ENCODE results near the gene VGLL4.

Gene VGLL4

DNA sequence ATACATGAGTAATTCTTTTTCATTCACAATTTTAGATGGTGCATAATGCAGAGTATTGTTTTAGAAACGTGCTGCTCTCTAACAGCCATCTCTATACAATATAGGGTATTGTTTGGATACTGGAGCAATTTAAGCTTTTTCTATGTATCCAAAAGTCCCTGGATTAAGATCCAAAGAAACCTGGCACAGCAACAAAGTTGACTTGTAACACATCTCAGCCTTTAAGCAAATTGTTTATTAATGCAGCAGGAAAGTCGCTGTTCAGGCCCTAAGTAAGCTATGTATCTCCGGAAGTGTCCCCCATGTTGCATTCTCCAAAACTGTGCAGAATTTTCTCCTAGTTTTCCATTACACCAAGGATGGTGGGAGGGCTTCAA is 7.3 kb downstream of the VGLL4 start:
- H3K27ac ChIP-seq (ENCODE audit: low read depth, low read length): no peak overlapping the region

DNA sequence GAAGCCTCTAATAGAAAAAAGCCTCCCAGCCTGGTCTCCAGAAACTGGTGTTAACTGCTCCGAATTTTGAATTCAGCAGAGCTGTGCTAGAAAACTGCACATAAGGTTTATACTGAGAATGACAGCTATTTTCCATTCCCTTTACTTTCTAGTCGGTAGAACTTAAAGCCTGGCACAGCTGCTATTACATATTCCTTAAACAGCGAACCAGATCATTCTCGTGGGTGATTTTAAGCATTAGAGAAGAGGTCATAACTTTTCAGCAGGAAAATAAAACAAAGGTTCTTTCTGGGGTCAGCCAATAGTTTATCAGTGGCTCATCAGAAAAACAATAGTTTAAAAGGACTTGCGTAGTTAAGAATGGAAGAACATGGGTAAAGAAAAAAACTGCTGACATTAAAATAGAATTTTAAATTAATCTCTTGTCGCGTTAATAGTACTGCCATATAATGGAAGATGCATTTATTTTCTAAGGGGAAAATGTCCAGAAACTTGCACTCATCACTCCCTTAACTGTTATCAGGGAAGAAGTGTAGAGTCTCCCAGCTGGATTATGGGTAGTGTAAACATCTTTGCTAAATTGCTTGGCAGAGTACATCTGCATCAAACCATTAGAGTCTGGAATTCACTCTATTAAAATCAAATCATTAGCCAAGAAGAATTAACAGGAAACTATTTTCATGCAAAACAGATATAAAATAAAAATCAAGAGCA is 7.9 kb downstream of the VGLL4 start:
- Histone ChIP-seq H2BK15ac (replicated peaks; ENCODE audit: low read depth) (no peak overlapping the region), H3K4me1 (ENCODE audit: control insufficient read depth, low read depth, low read length) (peaks cover 18% of the 10 kb centered on the region), H3K27me3 (ENCODE audit: insufficient read depth, low read length, poor library complexity) (no peaks in the 10 kb centered on the region), H2AK5ac (ENCODE audit: low read length) (no peak overlapping the region), H3K18ac (ENCODE audit: low read length) (no peak overlapping the region), H3K9ac (ENCODE audit: low read length) (no peak overlapping the region), H3K27ac (ENCODE audit: low read depth, low read length) (no peak overlapping the region), H3K79me1 (ENCODE audit: low read length) (peaks cover 37% of the 10 kb centered on the region), H3K23ac (ENCODE audit: low read length) (no peak overlapping the region), H3K4me3 (ENCODE audit: low read length) (no peak overlapping the region), H3K79me2 (ENCODE audit: control insufficient read depth, insufficient read depth, low read length) (peaks cover 86% of the 10 kb centered on the region), H3K4ac (ENCODE audit: low read depth, low read length) (no peak overlapping the region), H4K5ac (ENCODE audit: low read length) (no peak overlapping the region), H2BK5ac (ENCODE audit: low read length) (no peak overlapping the region), H3K4me2 (ENCODE audit: low read length) (no peak overlapping the region), H4K8ac (ENCODE audit: low read depth, low read length) (no peak overlapping the region), H3K56ac (ENCODE audit: low read length) (no peak overlapping the region), H3K36me3 (ENCODE audit: control insufficient read depth, insufficient read depth, low read length) (no peaks in the 10 kb centered on the region), H2BK120ac (ENCODE audit: low read depth, low read length) (no peak overlapping the region)
- no CpG with 5 or more reads among the region's 7 CpGs for WGBS (ENCODE audit: extremely low coverage, insufficient coverage, low lambda C conversion rate)
- no peak for DNase-seq

More for the DNA sequence above, 7.3 kb downstream of the VGLL4 start:
- no peak overlapping the region for H3K23ac ChIP-seq (ENCODE audit: low read length)
- no peaks in the 10 kb centered on the region for H3K36me3 ChIP-seq (ENCODE audit: control insufficient read depth, insufficient read depth, low read length)
- H3K56ac ChIP-seq (ENCODE audit: low read length): no peak overlapping the region
- H4K8ac ChIP-seq (ENCODE audit: low read depth, low read length): no peak overlapping the region
- WGBS (ENCODE audit: extremely low coverage, insufficient coverage, low lambda C conversion rate): no CpG with 5 or more reads among the region's 3 CpGs
- H3K27me3 ChIP-seq (ENCODE audit: insufficient read depth, low read length, poor library complexity): no peaks in the 10 kb centered on the region
- H2BK120ac ChIP-seq (ENCODE audit: low read depth, low read length): no peak overlapping the region
- no peak overlapping the region for H3K4me3 ChIP-seq (ENCODE audit: low read length)
- no peak overlapping the region for H3K4me2 ChIP-seq (ENCODE audit: low read length)
- H3K9ac ChIP-seq (ENCODE audit: low read length): no peak overlapping the region
- peaks cover 18% of the 10 kb centered on the region for H3K4me1 ChIP-seq (ENCODE audit: control insufficient read depth, low read depth, low read length)
- no peak for DNase-seq
- no peak overlapping the region for H2BK15ac ChIP-seq (replicated peaks; ENCODE audit: low read depth)
- H3K4ac ChIP-seq (ENCODE audit: low read depth, low read length): no peak overlapping the region
- peaks cover 85% of the 10 kb centered on the region for H3K79me2 ChIP-seq (ENCODE audit: control insufficient read depth, insufficient read depth, low read length)
- H3K18ac ChIP-seq (ENCODE audit: low read length): no peak overlapping the region
- no peak overlapping the region for H4K5ac ChIP-seq (ENCODE audit: low read length)
- H2BK5ac ChIP-seq (ENCODE audit: low read length): no peak overlapping the region
- peaks cover 36% of the 10 kb centered on the region for H3K79me1 ChIP-seq (ENCODE audit: low read length)
- H2AK5ac ChIP-seq (ENCODE audit: low read length): no peak overlapping the region

DNA sequence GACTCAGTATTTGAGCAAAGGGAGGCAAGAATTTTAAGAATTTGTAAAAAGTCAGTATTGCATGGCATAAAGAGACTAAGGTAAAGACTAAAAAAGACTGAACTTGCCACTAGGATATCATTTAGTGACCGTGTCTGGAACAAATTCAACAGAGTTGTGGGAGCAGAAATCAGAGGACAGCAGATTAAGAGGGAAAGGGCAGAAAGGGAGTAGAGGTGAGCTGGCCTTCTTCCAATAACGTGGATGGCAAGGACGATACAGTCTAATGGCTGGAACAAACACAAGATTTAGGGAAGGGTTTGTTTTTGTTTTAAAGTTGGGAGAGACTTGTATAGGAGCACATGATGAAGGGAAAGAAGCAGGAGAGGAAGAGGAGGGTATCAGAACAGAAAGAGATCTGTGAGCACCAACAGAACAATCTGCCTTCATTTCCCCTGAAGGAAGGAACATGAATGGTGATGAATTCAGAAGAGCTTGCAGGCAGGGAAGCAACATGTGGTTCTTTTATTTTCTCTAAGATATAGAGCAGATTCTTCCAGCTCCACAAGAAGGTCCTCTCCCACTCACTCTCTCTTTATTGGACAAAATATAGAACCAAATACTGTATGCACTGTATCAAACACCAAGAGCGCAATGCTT is 8.6 kb downstream of the VGLL4 start:
- peak overlapping the region; percentile 17 for H3K56ac ChIP-seq (ENCODE audit: low read length)
- no peak overlapping the region for H3K4me2 ChIP-seq (ENCODE audit: low read length)
- WGBS (ENCODE audit: extremely low coverage, insufficient coverage, low lambda C conversion rate): no CpG with 5 or more reads among the region's 4 CpGs
- no peak overlapping the region for H3K4me3 ChIP-seq (ENCODE audit: low read length)
- no peak overlapping the region for H2AK5ac ChIP-seq (ENCODE audit: low read length)
- no peak overlapping the region for H2BK15ac ChIP-seq (replicated peaks; ENCODE audit: low read depth)
- H3K79me1 ChIP-seq (ENCODE audit: low read length): peaks cover 33% of the 10 kb centered on the region
- no peak for DNase-seq
- no peak overlapping the region for H3K18ac ChIP-seq (ENCODE audit: low read length)
- no peaks in the 10 kb centered on the region for H3K27me3 ChIP-seq (ENCODE audit: insufficient read depth, low read length, poor library complexity)
- no peak overlapping the region for H3K27ac ChIP-seq (ENCODE audit: low read depth, low read length)
- no peak overlapping the region for H2BK5ac ChIP-seq (ENCODE audit: low read length)
- no peak overlapping the region for H4K5ac ChIP-seq (ENCODE audit: low read length)
- no peak overlapping the region for H2BK120ac ChIP-seq (ENCODE audit: low read depth, low read length)
- H3K9ac ChIP-seq (ENCODE audit: low read length): no peak overlapping the region
- peaks cover 85% of the 10 kb centered on the region for H3K79me2 ChIP-seq (ENCODE audit: control insufficient read depth, insufficient read depth, low read length)
- no peak overlapping the region for H4K8ac ChIP-seq (ENCODE audit: low read depth, low read length)
- H3K36me3 ChIP-seq (ENCODE audit: control insufficient read depth, insufficient read depth, low read length): no peaks in the 10 kb centered on the region
- H3K4me1 ChIP-seq (ENCODE audit: control insufficient read depth, low read depth, low read length): peaks cover 16% of the 10 kb centered on the region
- no peak overlapping the region for H3K23ac ChIP-seq (ENCODE audit: low read length)
- no peak overlapping the region for H3K4ac ChIP-seq (ENCODE audit: low read depth, low read length)

DNA sequence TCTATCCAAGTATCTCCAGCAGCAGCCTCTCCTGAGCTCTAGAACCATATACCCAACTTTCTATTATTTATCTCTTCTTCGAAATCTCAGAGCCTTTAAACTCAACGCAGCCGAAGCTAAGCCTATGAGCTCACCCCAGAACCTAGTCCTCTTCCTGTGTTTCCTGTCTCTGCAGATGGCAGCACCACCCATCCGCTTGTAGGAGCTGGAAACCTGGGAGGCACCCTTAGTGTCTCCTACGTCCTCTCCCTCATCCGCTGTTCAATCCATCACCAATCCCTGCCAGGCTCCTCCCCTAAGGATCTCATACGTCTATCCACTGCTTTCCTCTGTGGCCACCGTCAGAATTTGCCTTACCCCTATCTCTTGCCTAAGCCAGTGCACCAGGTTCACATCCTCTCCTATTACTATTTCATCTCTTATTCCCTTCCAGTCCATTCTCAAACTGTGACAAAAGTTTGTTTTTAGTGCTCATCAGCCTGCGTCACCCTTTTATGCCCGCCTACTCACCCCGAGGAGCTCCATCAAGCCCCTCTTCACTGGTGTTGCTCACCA is 9.6 kb downstream of the VGLL4 start:
- no peaks in the 10 kb centered on the region for H3K27me3 ChIP-seq (ENCODE audit: insufficient read depth, low read length, poor library complexity)
- no peak overlapping the region for H2BK15ac ChIP-seq (replicated peaks; ENCODE audit: low read depth)
- H4K5ac ChIP-seq (ENCODE audit: low read length): no peak overlapping the region
- H3K27ac ChIP-seq (ENCODE audit: low read depth, low read length): no peak overlapping the region
- no peak overlapping the region for H2AK5ac ChIP-seq (ENCODE audit: low read length)
- no peak overlapping the region for H3K4me2 ChIP-seq (ENCODE audit: low read length)
- H3K36me3 ChIP-seq (ENCODE audit: control insufficient read depth, insufficient read depth, low read length): no peaks in the 10 kb centered on the region
- H4K8ac ChIP-seq (ENCODE audit: low read depth, low read length): no peak overlapping the region
- H3K18ac ChIP-seq (ENCODE audit: low read length): no peak overlapping the region
- H3K4me1 ChIP-seq (ENCODE audit: control insufficient read depth, low read depth, low read length): peaks cover 15% of the 10 kb centered on the region
- H3K4ac ChIP-seq (ENCODE audit: low read depth, low read length): no peak overlapping the region
- WGBS (ENCODE audit: extremely low coverage, insufficient coverage, low lambda C conversion rate): no CpG with 5 or more reads among the region's 11 CpGs
- no peak overlapping the region for H3K4me3 ChIP-seq (ENCODE audit: low read length)
- peaks cover 84% of the 10 kb centered on the region for H3K79me2 ChIP-seq (ENCODE audit: control insufficient read depth, insufficient read depth, low read length)
- H3K9ac ChIP-seq (ENCODE audit: low read length): no peak overlapping the region
- H2BK5ac ChIP-seq (ENCODE audit: low read length): no peak overlapping the region
- H2BK120ac ChIP-seq (ENCODE audit: low read depth, low read length): no peak overlapping the region
- no peak overlapping the region for H3K23ac ChIP-seq (ENCODE audit: low read length)
- no peak overlapping the region for H3K56ac ChIP-seq (ENCODE audit: low read length)
- peaks cover 30% of the 10 kb centered on the region for H3K79me1 ChIP-seq (ENCODE audit: low read length)
- no peak for DNase-seq

DNA sequence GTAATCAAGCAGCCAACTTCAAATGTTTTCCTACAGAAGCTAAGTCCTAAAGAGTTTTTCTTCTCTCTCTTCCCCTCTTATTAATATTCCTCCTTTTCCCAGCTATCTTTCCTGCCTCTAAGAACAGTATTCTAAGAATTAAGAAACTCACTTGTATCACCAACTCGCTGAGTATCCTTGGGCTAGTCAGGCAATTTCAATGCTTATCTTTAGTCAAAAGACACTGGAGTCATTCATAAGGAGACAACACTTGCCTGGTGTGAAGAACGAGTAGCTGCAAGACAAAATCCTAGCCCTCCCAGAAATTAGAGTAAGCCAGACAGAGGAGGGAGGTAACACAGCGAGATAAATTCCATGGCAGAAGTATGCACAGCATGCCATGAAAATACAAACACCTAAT is 10.7 kb downstream of the VGLL4 start:
- Histone ChIP-seq H3K18ac (ENCODE audit: low read length) (no peak overlapping the region), H3K4me1 (ENCODE audit: control insufficient read depth, low read depth, low read length) (peaks cover 3% of the 10 kb centered on the region), H3K23ac (ENCODE audit: low read length) (peak overlapping the region; percentile 10), H3K27ac (ENCODE audit: low read depth, low read length) (no peak overlapping the region), H3K4ac (ENCODE audit: low read depth, low read length) (no peak overlapping the region), H3K79me2 (ENCODE audit: control insufficient read depth, insufficient read depth, low read length) (peaks cover 76% of the 10 kb centered on the region), H4K5ac (ENCODE audit: low read length) (no peak overlapping the region), H2BK5ac (ENCODE audit: low read length) (no peak overlapping the region), H2BK120ac (ENCODE audit: low read depth, low read length) (no peak overlapping the region), H3K4me3 (ENCODE audit: low read length) (no peak overlapping the region), H3K79me1 (ENCODE audit: low read length) (peaks cover 27% of the 10 kb centered on the region), H2AK5ac (ENCODE audit: low read length) (no peak overlapping the region), H3K4me2 (ENCODE audit: low read length) (no peak overlapping the region), H3K56ac (ENCODE audit: low read length) (no peak overlapping the region), H4K8ac (ENCODE audit: low read depth, low read length) (no peak overlapping the region), H3K27me3 (ENCODE audit: insufficient read depth, low read length, poor library complexity) (no peaks in the 10 kb centered on the region), H2BK15ac (replicated peaks; ENCODE audit: low read depth) (no peak overlapping the region), H3K36me3 (ENCODE audit: control insufficient read depth, insufficient read depth, low read length) (no peaks in the 10 kb centered on the region), H3K9ac (ENCODE audit: low read length) (no peak overlapping the region)
- no CpG with 5 or more reads among the region's 3 CpGs for WGBS (ENCODE audit: extremely low coverage, insufficient coverage, low lambda C conversion rate)
- no peak for DNase-seq

Data from mesendoderm (in vitro differentiated cells).